Renal cortex interstitium (tissue), 11 donors: ENCODE results near the gene TRIM31. TPM values are rescaled to one million over a fixed set of nuclear protein-coding genes. Genes with fewer than 3 reads are reported as not detected.
"Not testable (repeated sequence)": the region's sequence is repeated elsewhere in the genome, so short reads cannot be mapped to it uniquely, and the experiment has no call there.

Experiments
- DNase-seq, 11 donors: peaks; one replicate each; pipeline ENCODE4 v3.0.0-alpha.2; 2013; ENCODE audit warnings: low read depth in 9 of 11, low spot score in 4 of 11; ENCODE audit errors: extremely low read depth in 1 of 11
- polyA plus RNA-seq, 3 donors: library from polyadenylated mRNA; unstranded; fragments of 120-200 nt; gene quantifications; one replicate each; pipeline ENCODE4 v1.2.1, GENCODE V29; 2013; ENCODE audit not compliant: insufficient read length in 3 of 3

TRIM31 gene
- polyA plus RNA-seq, 3 donors = 0.09 TPM; not detected in 2

GRCh38 chr6:30127238-30128093, 14.6 kb upstream of the TRIM31 start:
- DNase-seq = peak in 2 of 11 donors; percentile 5 to 30

- DNase-seq = no peak
Measured at GRCh38 chr6:30122515-30122914, 9.6 kb upstream of the TRIM31 start.

DNA sequence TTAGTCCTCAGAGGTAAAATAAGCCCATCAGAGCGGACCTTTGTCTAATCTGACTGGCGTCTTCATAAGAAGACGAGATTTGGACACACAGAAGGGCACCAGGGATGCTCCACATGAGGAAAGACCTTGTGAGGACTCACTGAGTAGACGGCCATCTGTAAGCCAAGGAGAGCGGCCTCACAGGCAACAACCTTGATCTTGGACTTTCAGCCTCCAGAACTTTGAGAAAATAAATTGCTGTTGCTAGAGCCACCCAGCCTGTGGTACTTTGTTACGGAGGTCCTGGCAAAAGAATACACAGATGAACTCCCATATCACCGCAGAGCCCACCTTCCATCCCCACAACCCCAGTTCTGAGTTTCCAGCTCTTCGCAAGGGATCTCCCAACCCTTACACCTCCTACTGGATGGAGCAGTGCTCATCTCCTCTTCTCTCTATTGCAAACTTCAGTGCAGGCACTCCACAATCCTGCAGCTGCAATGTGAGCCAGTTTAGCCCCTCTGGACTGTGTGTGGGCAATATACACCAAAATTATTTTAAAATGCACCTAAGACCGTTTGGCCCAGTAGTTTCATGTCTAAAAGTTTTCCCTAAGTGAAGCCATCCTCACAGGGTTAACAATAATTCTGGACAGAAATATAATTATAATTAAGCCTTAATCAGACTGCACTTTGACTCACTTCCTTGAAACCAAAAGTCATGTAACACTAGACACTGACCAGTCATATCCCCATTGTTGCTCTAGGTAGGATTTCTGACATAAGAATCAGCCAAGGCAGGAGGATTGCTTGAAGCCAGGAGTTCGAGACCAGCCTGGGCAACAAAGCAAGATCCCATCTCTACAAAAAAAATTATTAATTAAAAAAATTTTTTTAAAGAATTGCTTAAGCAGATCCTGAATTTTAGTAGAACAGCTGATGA, 8.8 kb upstream of the TRIM31 start:
- DNase-seq = no peak

DNA sequence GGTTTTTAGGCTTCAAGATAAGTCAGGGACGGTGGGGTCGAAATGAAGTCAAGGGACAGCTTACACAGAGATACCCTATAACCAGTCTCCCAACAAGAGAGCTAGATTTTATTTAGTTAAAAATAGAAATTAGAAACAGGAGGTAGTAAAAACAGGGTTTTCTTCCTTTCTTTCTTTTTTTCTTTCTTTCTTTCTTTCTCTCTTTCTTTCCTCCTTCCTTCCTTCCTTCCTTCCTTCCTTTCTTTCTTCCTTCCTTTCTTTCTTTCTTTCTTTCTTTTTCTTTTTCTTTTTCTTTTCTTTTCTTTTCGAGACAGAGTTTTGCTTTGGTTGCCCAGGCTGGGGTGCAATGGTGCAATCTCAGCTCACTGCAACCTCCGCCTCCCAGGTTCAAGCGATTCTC, 5.8 kb upstream of the TRIM31 start:
- not testable (repeated sequence) for DNase-seq

GRCh38 chr6:30116724-30117123, 3.8 kb upstream of the TRIM31 start:
- no peak for DNase-seq

DNA sequence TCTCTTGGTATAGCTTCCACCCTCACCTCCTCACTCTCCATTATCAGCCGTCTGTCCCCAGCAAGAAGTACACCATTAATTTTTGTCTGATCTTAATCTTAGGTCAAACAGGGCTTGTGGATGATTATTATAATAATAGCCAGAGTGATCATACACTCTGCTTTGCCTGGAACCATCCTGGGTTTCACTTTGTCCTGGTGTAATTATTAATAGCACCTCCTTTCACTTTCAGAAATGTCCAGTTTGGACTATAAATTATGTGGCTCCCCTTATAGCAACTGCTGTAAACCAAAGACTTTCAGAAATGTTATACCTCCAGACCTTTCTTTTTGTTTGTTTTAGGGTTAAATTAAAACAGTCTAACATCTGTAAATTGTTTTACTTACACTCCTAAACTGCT, 951 bp upstream of the TRIM31 start:
- DNase-seq = no peak

- no peak for DNase-seq
Measured at GRCh38 chr6:30112402-30112994, 392 bp downstream of the TRIM31 start.

DNA sequence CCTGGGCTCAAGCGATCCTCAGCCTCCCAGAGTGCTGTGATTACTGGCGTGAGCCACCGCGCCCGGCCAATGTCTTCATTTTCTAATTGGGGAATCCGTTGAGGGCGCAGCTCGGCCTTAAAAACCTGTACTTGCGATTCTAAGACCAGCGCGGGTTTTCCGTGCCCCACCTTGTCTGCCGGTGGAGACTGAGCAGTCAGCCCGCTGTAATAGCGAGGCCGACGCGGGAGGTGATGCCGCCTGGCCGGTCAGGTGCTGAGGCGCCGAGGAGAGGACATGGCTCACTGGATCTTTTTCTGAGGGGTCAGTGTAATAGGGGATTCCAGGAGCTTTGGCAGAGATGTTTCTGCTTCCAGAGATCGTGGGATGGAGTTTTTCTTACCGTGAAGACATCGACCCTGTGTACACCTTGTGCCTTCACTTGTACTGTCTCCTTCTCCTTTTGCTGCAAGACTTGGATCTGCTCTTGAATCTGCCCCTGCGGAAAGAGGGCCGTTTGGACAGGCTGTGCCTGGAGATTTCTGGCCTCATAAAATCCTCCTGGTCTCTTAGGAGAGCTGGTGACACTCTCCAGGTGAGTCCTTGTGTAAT, 1.5 kb downstream of the TRIM31 start:
- no peak for DNase-seq

DNA sequence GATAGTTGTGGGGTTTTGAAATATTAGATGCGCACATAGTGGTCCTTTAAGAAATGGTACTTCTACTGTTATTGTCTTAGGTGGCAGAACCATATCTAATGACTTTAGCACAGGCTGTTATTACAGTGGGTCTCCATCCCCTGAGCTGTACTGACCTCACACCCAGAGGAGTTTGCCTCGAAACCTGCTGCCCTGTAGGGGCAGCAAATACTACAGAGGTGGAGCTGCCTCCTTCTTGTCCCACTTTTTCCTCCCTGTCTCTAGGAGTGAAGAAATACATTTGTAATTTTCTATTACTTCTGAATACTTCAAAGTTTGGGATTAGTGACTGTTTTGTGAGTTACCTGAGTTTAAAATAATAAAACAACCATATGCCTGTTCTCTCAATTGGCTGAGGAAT, 8.2 kb downstream of the TRIM31 start:
- no peak for DNase-seq

DNA sequence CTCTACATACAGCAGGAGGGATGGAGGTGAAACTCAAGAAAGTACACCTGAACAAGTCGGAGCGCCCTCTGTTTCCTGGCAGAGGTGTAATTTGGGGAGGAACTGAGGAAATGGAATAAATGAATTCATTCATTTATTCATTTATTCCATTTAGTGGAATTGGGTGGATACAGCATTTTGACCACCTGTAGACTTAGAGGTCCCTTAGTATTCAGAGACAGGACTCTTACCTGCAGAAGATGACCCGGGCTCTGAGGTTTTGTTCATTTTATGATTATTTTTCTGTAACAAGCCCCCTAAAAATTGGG, 9.1 kb downstream of the TRIM31 start:
- DNase-seq = no peak

DNA sequence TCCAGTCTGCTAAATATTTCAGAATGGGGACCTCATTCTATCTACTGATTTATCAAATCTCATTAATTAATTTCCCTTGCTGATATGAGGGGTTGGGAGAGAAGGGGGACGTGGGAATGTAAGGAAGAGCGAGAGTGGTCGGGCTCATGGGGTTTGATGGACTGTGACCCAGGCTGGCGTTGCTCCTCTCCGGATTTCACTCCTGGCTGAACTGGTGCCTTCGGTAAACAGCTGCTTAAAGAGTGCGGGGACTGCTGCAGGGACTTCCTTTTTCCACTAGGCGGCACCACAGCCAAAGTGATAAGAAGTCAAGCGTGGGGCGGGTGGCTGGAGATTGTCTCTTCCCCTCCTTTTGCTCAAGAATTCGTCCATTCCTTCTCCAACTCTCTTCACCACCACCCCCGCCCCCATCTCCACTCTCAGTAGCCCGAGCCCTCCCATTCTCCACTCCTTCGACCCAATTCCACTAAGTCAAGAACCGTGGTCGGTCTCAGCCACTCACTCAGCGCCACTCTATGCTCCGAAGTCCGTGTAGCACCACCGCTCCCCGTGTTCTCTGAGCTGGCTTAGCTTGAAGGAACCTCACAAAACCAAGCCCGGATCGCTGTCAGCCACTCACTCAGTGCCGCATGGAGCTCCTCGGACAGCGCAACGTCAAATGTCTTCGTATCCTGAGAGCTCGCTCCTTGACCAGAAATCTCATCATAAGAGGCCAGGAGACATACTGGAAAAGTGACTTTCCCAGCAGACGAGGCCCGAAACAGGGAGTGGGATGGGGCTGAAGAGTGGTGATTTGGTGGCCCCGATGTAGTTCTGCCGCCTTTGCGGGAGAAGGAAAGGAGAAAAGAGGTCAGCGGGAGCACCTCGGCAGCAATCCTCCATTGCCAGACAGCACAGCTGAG, 9.7 kb downstream of the TRIM31 start:
- DNase-seq = peak; percentile 72 to 90 (median 79)

DNA sequence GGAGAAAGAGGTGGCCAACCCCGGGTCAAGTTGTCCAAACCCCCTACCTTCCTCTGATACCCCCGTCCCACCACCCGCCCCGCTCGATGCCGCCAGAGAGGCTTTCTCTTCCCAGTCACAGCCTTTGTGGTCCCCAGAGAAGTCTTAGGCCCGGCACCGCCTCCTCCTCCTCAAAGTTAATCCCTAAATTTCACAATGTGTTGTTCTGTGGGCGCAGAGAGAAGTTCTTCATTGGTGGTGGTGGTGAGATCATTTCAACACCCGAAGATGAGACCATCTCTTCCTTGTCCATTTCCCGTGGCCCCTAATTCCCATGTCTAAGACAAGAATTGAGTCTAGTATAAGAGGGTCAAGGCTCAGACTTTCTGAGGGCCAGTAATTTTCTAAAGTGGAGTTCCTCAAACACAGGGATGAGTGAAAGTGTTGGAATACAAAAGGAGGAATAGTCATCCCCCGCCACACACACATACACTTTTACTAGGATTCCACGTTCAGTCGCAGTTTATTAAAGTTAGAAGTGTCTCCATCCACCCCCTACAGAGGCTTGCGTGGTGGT, 10.4 kb downstream of the TRIM31 start:
- DNase-seq = no peak

- peak; percentile 40 to 78 (median 63) for DNase-seq
Measured at GRCh38 chr6:30101444-30102413, 11.2 kb downstream of the TRIM31 start.

GRCh38 chr6:30100585-30101443, 12.1 kb downstream of the TRIM31 start:
- DNase-seq = no peak

DNA sequence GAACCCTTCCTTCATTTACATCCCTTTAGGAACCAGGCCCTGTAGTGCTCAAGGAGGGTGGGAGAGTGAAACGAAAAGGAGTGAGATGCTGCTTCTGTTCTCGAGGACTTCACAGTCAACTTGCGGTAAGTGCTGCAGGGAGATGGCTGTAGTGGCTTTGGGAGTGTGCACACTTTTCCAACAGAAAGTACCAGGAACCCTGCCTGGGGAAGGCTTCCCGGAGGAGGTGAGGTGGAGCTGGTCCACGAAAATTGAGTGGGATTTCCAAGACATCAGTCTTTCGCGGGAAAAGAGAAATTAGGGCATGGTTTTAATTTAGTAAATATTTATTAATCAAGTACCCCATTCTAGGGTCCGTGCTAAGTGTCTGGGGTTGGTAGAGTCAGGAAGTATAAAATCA, 12.7 kb downstream of the TRIM31 start:
- DNase-seq = no peak
